ENCODE data around the gene RTN4RL1.

RTN4RL1 gene

GRCh38 chr17:2003525-2003924 is 21.6 kb downstream of the RTN4RL1 start:
- TF ChIP-seq MAX (IDR thresholded peaks at IDR 0.05; ENCODE audit: low read depth, low read length) (no peak), MYC (IDR thresholded peaks at IDR 0.05; ENCODE audit: low read depth, low read length) (no peak), POLR2A (IDR thresholded peaks at IDR 0.05; ENCODE audit: extremely low read depth, insufficient read length) (no peak), CTCF (IDR thresholded peaks at IDR 0.05; ENCODE audit: low read depth, low read length) (no peak)
- H3K4me3 ChIP-seq (ENCODE audit: low read depth, low read length) = no peak overlapping the region
- no peak for DNase-seq (ENCODE audit: low read depth)

DNA sequence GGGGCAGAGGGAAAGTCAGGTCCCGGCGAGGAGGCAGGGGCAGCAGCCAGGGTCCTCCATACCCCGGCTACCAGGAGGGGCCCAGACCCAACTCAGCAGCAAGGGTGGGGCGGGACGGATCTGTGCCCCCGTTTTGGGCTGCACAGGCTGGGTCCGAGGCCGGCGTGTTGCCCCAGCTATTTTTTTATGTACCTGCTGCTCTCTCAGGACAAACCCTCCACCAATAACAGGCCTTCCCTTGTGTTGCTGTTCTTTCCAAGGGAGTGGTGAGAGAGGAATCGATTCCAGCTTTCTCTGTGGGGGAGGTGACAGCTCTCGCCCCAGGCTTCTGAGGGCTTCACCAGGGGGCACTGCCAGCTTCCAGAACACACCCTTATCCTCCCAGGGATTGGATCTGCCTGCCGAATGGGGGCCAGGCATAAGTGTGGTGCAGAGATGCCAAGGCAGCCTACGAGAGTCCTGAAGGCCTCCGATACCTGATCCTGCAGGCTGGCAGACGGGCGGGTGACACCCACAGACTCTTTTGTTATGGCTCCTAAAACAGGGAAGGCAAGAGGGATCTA is 22.3 kb downstream of the RTN4RL1 start:
- no peak overlapping the region for H3K4me3 ChIP-seq (ENCODE audit: low read depth, low read length)
- DNase-seq (ENCODE audit: low read depth) = no peak
- no peak for TF ChIP-seq MYC (IDR thresholded peaks at IDR 0.05; ENCODE audit: low read depth, low read length)
- TF ChIP-seq CTCF (IDR thresholded peaks at IDR 0.05; ENCODE audit: low read depth, low read length) = no peak
- TF ChIP-seq MAX (IDR thresholded peaks at IDR 0.05; ENCODE audit: low read depth, low read length) = no peak

GRCh38 chr17:1999557-2000251 is 25.4 kb downstream of the RTN4RL1 start:
- DNase-seq (ENCODE audit: low read depth) = no peak
- H3K4me3 ChIP-seq (ENCODE audit: low read depth, low read length) = no peak overlapping the region
- no peak for TF ChIP-seq CTCF (IDR thresholded peaks at IDR 0.05; ENCODE audit: low read depth, low read length)
- TF ChIP-seq MYC (IDR thresholded peaks at IDR 0.05; ENCODE audit: low read depth, low read length) = no peak
- no peak for TF ChIP-seq MAX (IDR thresholded peaks at IDR 0.05; ENCODE audit: low read depth, low read length)
- TF ChIP-seq POLR2A (IDR thresholded peaks at IDR 0.05; ENCODE audit: extremely low read depth, insufficient read length) = no peak

DNA sequence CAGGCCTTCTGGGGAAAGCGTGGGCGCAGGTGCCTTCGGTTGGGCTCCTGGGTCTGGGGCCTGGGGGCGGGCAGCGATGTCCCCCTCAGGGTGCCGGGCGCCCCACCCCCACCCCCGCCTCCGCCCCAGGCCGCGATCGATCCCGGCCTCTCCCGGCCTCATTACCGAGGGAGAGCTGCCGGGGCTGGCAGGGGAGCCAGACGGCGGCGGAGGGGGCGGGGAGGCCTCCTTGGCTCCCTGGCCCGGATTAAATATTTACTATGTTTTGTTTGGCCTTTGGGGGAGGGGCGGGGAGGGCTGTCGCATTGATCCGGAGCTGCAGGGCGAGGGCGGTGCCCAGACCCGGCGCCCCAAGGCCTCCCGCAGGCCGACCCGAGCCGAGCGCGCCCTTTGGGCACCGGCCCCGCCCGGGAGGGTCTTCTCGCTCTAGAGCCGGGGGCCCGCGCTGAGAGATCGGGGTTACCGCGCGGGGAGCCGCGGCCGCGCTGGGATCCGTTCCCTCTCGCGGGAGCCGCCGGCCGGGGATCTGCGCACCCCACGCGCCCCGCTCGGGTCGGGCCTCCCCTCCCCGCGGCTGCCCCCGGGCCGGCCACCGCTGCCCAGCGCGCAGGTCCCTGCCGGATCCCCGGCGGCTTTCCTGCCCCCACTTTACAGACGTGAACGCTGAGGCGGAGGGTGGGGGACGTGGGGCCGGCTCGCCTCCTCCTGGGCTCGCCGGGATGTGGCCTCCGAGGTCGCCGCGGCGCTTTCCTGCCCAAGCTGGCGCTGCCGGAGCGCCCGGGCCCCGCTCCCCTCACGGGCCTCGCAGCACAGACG is 27.0 kb downstream of the RTN4RL1 start:
- TF ChIP-seq MAX (IDR thresholded peaks at IDR 0.05; ENCODE audit: low read depth, low read length) (no peak), MYC (IDR thresholded peaks at IDR 0.05; ENCODE audit: low read depth, low read length) (no peak), CTCF (IDR thresholded peaks at IDR 0.05; ENCODE audit: low read depth, low read length) (no peak), POLR2A (IDR thresholded peaks at IDR 0.05; ENCODE audit: extremely low read depth, insufficient read length) (no peak)
- H3K4me3 ChIP-seq (ENCODE audit: low read depth, low read length) = no peak overlapping the region
- DNase-seq (ENCODE audit: low read depth) = no peak

- no peak for DNase-seq (ENCODE audit: low read depth)
- H3K4me3 ChIP-seq (ENCODE audit: low read depth, low read length) = no peak overlapping the region
- TF ChIP-seq MYC (IDR thresholded peaks at IDR 0.05; ENCODE audit: low read depth, low read length) = no peak
- no peak for TF ChIP-seq CTCF (IDR thresholded peaks at IDR 0.05; ENCODE audit: low read depth, low read length)
- no peak for TF ChIP-seq MAX (IDR thresholded peaks at IDR 0.05; ENCODE audit: low read depth, low read length)
- no peak for TF ChIP-seq POLR2A (IDR thresholded peaks at IDR 0.05; ENCODE audit: extremely low read depth, insufficient read length)
These were observed 27.7 kb downstream of the RTN4RL1 start for GRCh38 chr17:1997289-1997926.
